ENCODE data around the gene ARHGAP44.

Gene ARHGAP44, protein sequence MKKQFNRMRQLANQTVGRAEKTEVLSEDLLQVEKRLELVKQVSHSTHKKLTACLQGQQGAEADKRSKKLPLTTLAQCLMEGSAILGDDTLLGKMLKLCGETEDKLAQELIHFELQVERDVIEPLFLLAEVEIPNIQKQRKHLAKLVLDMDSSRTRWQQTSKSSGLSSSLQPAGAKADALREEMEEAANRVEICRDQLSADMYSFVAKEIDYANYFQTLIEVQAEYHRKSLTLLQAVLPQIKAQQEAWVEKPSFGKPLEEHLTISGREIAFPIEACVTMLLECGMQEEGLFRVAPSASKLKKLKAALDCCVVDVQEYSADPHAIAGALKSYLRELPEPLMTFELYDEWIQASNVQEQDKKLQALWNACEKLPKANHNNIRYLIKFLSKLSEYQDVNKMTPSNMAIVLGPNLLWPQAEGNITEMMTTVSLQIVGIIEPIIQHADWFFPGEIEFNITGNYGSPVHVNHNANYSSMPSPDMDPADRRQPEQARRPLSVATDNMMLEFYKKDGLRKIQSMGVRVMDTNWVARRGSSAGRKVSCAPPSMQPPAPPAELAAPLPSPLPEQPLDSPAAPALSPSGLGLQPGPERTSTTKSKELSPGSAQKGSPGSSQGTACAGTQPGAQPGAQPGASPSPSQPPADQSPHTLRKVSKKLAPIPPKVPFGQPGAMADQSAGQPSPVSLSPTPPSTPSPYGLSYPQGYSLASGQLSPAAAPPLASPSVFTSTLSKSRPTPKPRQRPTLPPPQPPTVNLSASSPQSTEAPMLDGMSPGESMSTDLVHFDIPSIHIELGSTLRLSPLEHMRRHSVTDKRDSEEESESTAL

GRCh38 chr17:12789481-12790248 is at the start of gene ARHGAP44:
TSS of gene ARHGAP44 (plus strand) at chr17:12789498. CDS start at chr17:12789839, 341 bp downstream.
- DNase-seq (ENCODE audit: low read depth) = no peak
- no peak within 1 kb of the TSS for H3K4me3 ChIP-seq (ENCODE audit: low read depth, low read length)
- TF ChIP-seq, protein P1, sequence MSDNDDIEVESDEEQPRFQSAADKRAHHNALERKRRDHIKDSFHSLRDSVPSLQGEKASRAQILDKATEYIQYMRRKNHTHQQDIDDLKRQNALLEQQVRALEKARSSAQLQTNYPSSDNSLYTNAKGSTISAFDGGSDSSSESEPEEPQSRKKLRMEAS (IDR thresholded peaks at IDR 0.05; ENCODE audit: low read depth, low read length) = no peak
- TF ChIP-seq POLR2A (IDR thresholded peaks at IDR 0.05; ENCODE audit: extremely low read depth, insufficient read length) (no peak), MYC (IDR thresholded peaks at IDR 0.05; ENCODE audit: low read depth, low read length) (no peak), CTCF (IDR thresholded peaks at IDR 0.05; ENCODE audit: low read depth, low read length) (no peak)

DNA sequence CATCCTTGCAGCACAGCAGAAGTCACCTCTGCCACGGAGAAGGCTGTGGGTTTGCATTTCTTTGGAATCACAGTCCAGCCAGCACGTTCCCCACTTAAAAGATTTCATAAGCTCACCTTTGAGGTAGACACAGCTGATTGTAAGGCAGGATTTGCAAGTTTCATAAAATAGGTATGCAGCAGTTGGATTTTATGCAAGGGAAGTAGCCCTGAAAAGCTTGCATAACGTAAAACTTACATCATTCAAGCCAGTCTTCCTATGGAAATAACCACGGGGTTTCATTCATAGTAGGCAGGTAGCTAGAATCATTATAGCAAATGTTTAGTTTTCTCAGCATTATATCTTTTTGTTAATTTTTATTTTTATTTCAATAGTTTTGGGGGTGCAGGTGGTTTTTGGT is 49.8 kb upstream of the ARHGAP44 start:
- no peak overlapping the region for H3K4me3 ChIP-seq (ENCODE audit: low read depth, low read length)
- no peak for DNase-seq (ENCODE audit: low read depth)
- no peak for TF ChIP-seq CTCF (IDR thresholded peaks at IDR 0.05; ENCODE audit: low read depth, low read length)
- TF ChIP-seq MYC (IDR thresholded peaks at IDR 0.05; ENCODE audit: low read depth, low read length) = no peak
- TF ChIP-seq, protein P1 (IDR thresholded peaks at IDR 0.05; ENCODE audit: low read depth, low read length) = no peak
- TF ChIP-seq POLR2A (IDR thresholded peaks at IDR 0.05; ENCODE audit: extremely low read depth, insufficient read length) = no peak

DNA sequence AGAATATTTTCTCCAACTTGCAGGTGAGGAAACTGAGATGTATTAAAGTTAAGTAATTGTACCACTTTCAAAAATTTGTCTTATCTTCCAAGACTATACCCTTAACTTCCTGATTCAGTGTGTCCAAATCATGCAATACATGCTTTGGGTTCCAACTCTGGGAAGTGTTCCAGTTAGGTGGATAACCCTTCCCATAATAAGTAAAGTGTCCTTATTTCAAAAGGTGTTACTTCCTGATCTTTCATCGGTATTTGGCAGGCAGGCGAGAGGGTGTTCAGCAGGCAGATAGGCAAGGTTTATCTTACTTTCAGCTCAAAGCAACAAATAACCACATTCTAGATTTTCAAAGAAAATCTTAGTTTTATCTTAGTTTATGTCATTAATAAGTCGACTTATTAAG is 46.3 kb upstream of the ARHGAP44 start:
- no peak for DNase-seq (ENCODE audit: low read depth)
- no peak overlapping the region for H3K4me3 ChIP-seq (ENCODE audit: low read depth, low read length)
- no peak for TF ChIP-seq MYC (IDR thresholded peaks at IDR 0.05; ENCODE audit: low read depth, low read length)

DNA sequence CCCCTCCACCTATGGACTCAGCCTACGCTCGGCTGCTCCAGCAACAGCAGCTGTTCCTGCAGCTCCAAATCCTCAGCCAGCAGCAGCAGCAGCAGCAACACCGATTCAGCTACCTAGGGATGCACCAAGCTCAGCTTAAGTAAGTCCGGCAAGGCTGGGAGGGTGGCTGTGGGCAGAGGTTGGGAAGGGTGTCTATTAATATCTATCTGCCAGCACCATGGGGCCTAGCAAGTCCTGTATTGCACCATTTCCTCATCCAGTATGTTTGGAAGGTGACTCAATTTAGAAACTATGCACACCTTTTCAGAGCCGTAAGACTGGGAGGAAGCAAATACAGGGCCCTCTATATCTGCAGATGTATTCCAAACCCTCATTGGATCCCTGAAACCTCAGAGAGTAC is 45.0 kb upstream of the ARHGAP44 start:
- TF ChIP-seq POLR2A (IDR thresholded peaks at IDR 0.05; ENCODE audit: extremely low read depth, insufficient read length) = no peak
- TF ChIP-seq MYC (IDR thresholded peaks at IDR 0.05; ENCODE audit: low read depth, low read length) = no peak
- TF ChIP-seq, protein P1 (IDR thresholded peaks at IDR 0.05; ENCODE audit: low read depth, low read length) = no peak
- no peak for TF ChIP-seq CTCF (IDR thresholded peaks at IDR 0.05; ENCODE audit: low read depth, low read length)
- no peak for DNase-seq (ENCODE audit: low read depth)
- no peak overlapping the region for H3K4me3 ChIP-seq (ENCODE audit: low read depth, low read length)

DNA sequence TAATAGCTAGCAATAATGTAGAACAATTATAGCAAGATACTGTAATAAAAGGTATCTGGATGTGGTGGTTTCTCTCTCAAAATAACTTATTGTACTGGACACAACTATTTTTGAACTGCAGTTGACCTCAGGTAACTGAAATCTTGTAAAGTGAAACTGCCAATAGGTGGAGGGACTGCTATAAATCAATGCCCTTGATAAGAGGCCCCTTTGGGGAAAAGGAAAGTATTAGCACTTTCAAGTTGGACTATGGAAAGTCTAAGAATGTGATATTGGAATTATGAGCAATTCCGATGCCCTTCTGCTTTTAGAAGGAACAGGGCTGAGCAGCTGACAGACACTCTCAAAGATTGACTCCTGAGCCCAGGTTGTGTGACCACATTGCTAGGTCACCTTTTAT is 44.5 kb upstream of the ARHGAP44 start:
- H3K4me3 ChIP-seq (ENCODE audit: low read depth, low read length) = no peak overlapping the region
- no peak for DNase-seq (ENCODE audit: low read depth)
- TF ChIP-seq, protein P1 (IDR thresholded peaks at IDR 0.05; ENCODE audit: low read depth, low read length) = no peak
- no peak for TF ChIP-seq CTCF (IDR thresholded peaks at IDR 0.05; ENCODE audit: low read depth, low read length)
- no peak for TF ChIP-seq POLR2A (IDR thresholded peaks at IDR 0.05; ENCODE audit: extremely low read depth, insufficient read length)
- no peak for TF ChIP-seq MYC (IDR thresholded peaks at IDR 0.05; ENCODE audit: low read depth, low read length)

All from NB4 (cell line).